Gastrocnemius medialis (tissue), 4 donors: ENCODE data around the gene LMAN2L. TPM values are rescaled to one million over a fixed set of nuclear protein-coding genes. Genes with fewer than 3 reads are reported as not detected.

Experiments used
- ATAC-seq, 2 donors: fragments of 150-250 bp; one replicate each; pipeline ENCODE4 v1.9.1; 2016
- DNase-seq, 2 donors: peaks; one replicate each; pipeline ENCODE4 v3.0.0-alpha.2; 2019
- H3K27ac ChIP-seq, 4 donors: fragments of 200-600 bp; sonication (generic); 1 replicate in 1 of 4; 2 replicates in 3 of 4; pipeline ENCODE4 v1.5.1; 2016 to 2018; ENCODE audit warnings: mild to moderate bottlenecking in 2 of 4, moderate library complexity in 1 of 4
- H3K27me3 ChIP-seq, 3 donors: fragments of 200-600 bp; sonication (generic) in 2 of 3; 1 replicate in 1 of 3; 2 replicates in 2 of 3; pipeline versions ENCODE4 v1.5.1 to v1.6.0; 2016 to 2019; ENCODE audit warnings: mild to moderate bottlenecking in 1 of 3, moderate library complexity in 1 of 3
- H3K36me3 ChIP-seq, 2 donors: fragments of 200-600 bp; sonication (generic) in 1 of 2; one replicate each; pipeline ENCODE4 v1.5.1; 2017 to 2018
- H3K4me1 ChIP-seq, 2 donors: fragments of 200-600 bp; sonication (generic) in 1 of 2; one replicate each; pipeline ENCODE4 v1.5.1; 2016 to 2017; ENCODE audit warnings: mild to moderate bottlenecking in 2 of 2
- H3K4me3 ChIP-seq, 4 donors: fragments of 200-600 bp; sonication (generic) in 3 of 4; 1 replicate in 1 of 4; 2 replicates in 3 of 4; pipeline ENCODE4 v1.5.1; 2016 to 2019; ENCODE audit warnings: mild to moderate bottlenecking in 2 of 4
- H3K9me3 ChIP-seq, 3 donors: fragments of 200-600 bp; sonication (generic) in 2 of 3; 1 replicate in 1 of 3; 2 replicates in 2 of 3; pipeline ENCODE4 v1.5.1; 2016 to 2019
- CTCF ChIP-seq, 5 experiments: fragments of 450-650 bp in 3 of 5; fragments of 200-600 bp in 2 of 5; sonication (generic) in 2 of 5; IDR thresholded peaks in 4 of 5; conservative IDR thresholded peaks in 1 of 5; 1 replicate in 4 of 5; 2 replicates in 1 of 5; pipeline ENCODE4 v1.5.1; 2016 to 2019; ENCODE audit warnings: antibody characterized with exemption in 5 of 5, mild to moderate bottlenecking in 3 of 5, moderate library complexity in 3 of 5
- POLR2A ChIP-seq, 2 donors: fragments of 450-650 bp; IDR thresholded peaks; one replicate each; pipeline ENCODE4 v1.6.1; 2017; ENCODE audit warnings: antibody characterized with exemption in 2 of 2, mild to moderate bottlenecking in 2 of 2, moderate library complexity in 2 of 2
- in situ Hi-C, 4 donors: fragments of 200-750 bp; cut with MboI; loops; one replicate each; pipeline versions ENCODE4 v1.15.0 to v1.8.0; 2017; ENCODE audit warnings: low sequenced_read_pairs in 4 of 4
- intact Hi-C: fragments of 100-400 bp; cut with DNase I; formaldehyde crosslinking; loops from one replicate; pipeline ENCODE4 v1.15.1; 2023; ENCODE audit warnings: low total_unique reads
- total RNA-seq, 4 donors: library from RNA; depleted of rRNA; stranded (reverse); fragments of >200 nt; gene quantifications; one replicate each; pipeline versions ENCODE4 v1.1.0 to v1.2.3, GENCODE V29; 2016

The LMAN2L gene
- total RNA-seq, 4 donors from 2014 or later, result 8.8 to 17.3 (median 16.4) TPM

- intact Hi-C loops, result loop anchor here (10.0 kb wide), 1 partner anchor 1886 kb away; no protein-coding TSS in a partner anchor
- in situ Hi-C loops, result no loop called here
- H3K27ac ChIP-seq, result no peak overlapping the region
These were observed 51.0 kb downstream of the LMAN2L start for GRCh38 chr2:96688649-96689430.

GRCh38 chr2:96687711-96688640, 51.9 kb downstream of the LMAN2L start:
- in situ Hi-C loops (no loop called here), intact Hi-C loops (loop anchor here (10.0 kb wide), 1 partner anchor 1887 kb away; no protein-coding TSS in a partner anchor)
- Histone ChIP-seq H3K36me3 (no peaks in the 10 kb centered on the region), H3K9me3 (no peaks in the 10 kb centered on the region), H3K27me3 (peaks cover 0 to 12% (median 7%) of the 10 kb centered on the region in 3 donors), H3K27ac (no peak overlapping the region), H3K4me3 (no peak overlapping the region), H3K4me1 (peaks cover 0 to 7% of the 10 kb centered on the region in 2 donors)
- ATAC-seq, result no peak
- TF ChIP-seq CTCF (IDR thresholded peaks at IDR 0.05 in 4 of 5, conservative IDR thresholded peaks at IDR 0.05 in 1 of 5) (no peak), POLR2A (IDR thresholded peaks at IDR 0.05) (no peak)
- DNase-seq, result no peak

More at GRCh38 chr2:96688649-96689430, 51.0 kb downstream of the LMAN2L start:
- peaks cover 0 to 7% of the 10 kb centered on the region in 2 donors for H3K4me1 ChIP-seq
- TF ChIP-seq POLR2A (IDR thresholded peaks at IDR 0.05), result no peak
- TF ChIP-seq CTCF (IDR thresholded peaks at IDR 0.05 in 4 of 5, conservative IDR thresholded peaks at IDR 0.05 in 1 of 5), result no peak
- DNase-seq, result no peak
- no peak for ATAC-seq
- H3K4me3 ChIP-seq, result no peak overlapping the region
- no peaks in the 10 kb centered on the region for H3K36me3 ChIP-seq
- H3K9me3 ChIP-seq, result no peaks in the 10 kb centered on the region
- peaks cover 0 to 12% (median 7%) of the 10 kb centered on the region in 3 donors for H3K27me3 ChIP-seq

- no peak for ATAC-seq
- no peak for DNase-seq
- in situ Hi-C loops, result no loop called here
These were observed 52.6 kb downstream of the LMAN2L start for GRCh38 chr2:96687266-96687665.

More at GRCh38 chr2:96687266-96687665, 52.6 kb downstream of the LMAN2L start:
- no peak for TF ChIP-seq CTCF (IDR thresholded peaks at IDR 0.05 in 4 of 5, conservative IDR thresholded peaks at IDR 0.05 in 1 of 5)
- TF ChIP-seq POLR2A (IDR thresholded peaks at IDR 0.05), result no peak
- intact Hi-C loops, result loop anchor here (10.0 kb wide), 1 partner anchor 1888 kb away; no protein-coding TSS in a partner anchor
- Histone ChIP-seq H3K27me3 (peaks cover 0 to 12% (median 7%) of the 10 kb centered on the region in 3 donors), H3K9me3 (no peaks in the 10 kb centered on the region), H3K4me3 (no peak overlapping the region), H3K4me1 (peaks cover 0 to 7% of the 10 kb centered on the region in 2 donors), H3K27ac (no peak overlapping the region), H3K36me3 (no peaks in the 10 kb centered on the region)
